CD4-positive, alpha-beta memory T cell (primary cell): ENCODE measurements around the gene ANKMY2. TPM values are rescaled to one million over a fixed set of nuclear protein-coding genes. Genes with fewer than 3 reads are reported as not detected.
A peak's percentile ranks its signal among the peaks of the same experiment; 100 is the strongest.

Source experiments
- CTCF ChIA-PET: fragments of 350-600 bp; sonication (Branson Sonifier 250); formaldehyde crosslinking; loops from one replicate; lab custom pipeline; 2021; ENCODE audit warnings: inconsistent platforms; ENCODE audit not compliant: partially characterized antibody; lab: Charles Lee
- POLR2A ChIA-PET: fragments of 350-600 bp; sonication (Branson Sonifier 250); formaldehyde crosslinking; loops from one replicate; lab custom pipeline; 2021; ENCODE audit not compliant: partially characterized antibody; lab: Charles Lee
- DNase-seq, 5 donors: peaks; one replicate each; pipeline versions ENCODE4 v3.0.0 to v3.0.0-alpha.2; 2020 to 2022; ENCODE audit warnings: mixed read lengths in 1 of 5
- H3K27ac ChIP-seq: one replicate; pipeline ENCODE4 v1.7.0; 2013; ENCODE audit warnings: low read depth, low read length
- H3K27me3 ChIP-seq: 2 replicates; pipeline ENCODE4 v1.7.0; 2013; ENCODE audit warnings: mild to moderate bottlenecking, low read length, moderate library complexity; ENCODE audit not compliant: insufficient read depth
- H3K36me3 ChIP-seq: 2 replicates; pipeline ENCODE4 v1.7.0; 2013; ENCODE audit warnings: mild to moderate bottlenecking, low read length, moderate library complexity; ENCODE audit not compliant: insufficient read depth
- H3K4me1 ChIP-seq: 2 replicates; pipeline ENCODE4 v1.7.0; 2013; ENCODE audit warnings: mild to moderate bottlenecking, low read length, moderate library complexity; ENCODE audit not compliant: insufficient read depth
- H3K4me3 ChIP-seq, 2 donors: one replicate each; pipeline ENCODE4 v1.7.0; 2013; ENCODE audit warnings: low read length in 2 of 2, mild to moderate bottlenecking in 1 of 2
- H3K9me3 ChIP-seq, 2 donors: one replicate each; pipeline ENCODE4 v1.7.0; 2013; ENCODE audit warnings: low read length in 2 of 2, control low read depth in 1 of 2; ENCODE audit not compliant: control insufficient read depth in 1 of 2
- H3K27ac Mint-ChIP-seq, 7 donors: one replicate each; pipeline ENCODE4 v1.8.0; 2020 to 2021; ENCODE audit warnings: mixed read lengths in 7 of 7, mild to moderate bottlenecking in 6 of 7, inconsistent platforms in 3 of 7, moderate library complexity in 3 of 7
- H3K27me3 Mint-ChIP-seq, 2 donors: one replicate each; pipeline ENCODE4 v1.8.0; 2020 to 2021; ENCODE audit warnings: mixed read lengths in 2 of 2
- H3K36me3 Mint-ChIP-seq, 2 donors: one replicate each; pipeline ENCODE4 v1.8.0; 2020 to 2021; ENCODE audit warnings: mixed read lengths in 2 of 2, inconsistent platforms in 1 of 2, mild to moderate bottlenecking in 1 of 2
- H3K4me1 Mint-ChIP-seq, 4 donors: one replicate each; pipeline ENCODE4 v1.8.0; 2020 to 2021; ENCODE audit warnings: mixed read lengths in 4 of 4, mild to moderate bottlenecking in 1 of 4
- H3K4me3 Mint-ChIP-seq, 8 donors: one replicate each; pipeline ENCODE4 v1.8.0; 2020 to 2021; ENCODE audit warnings: mixed read lengths in 8 of 8, mild to moderate bottlenecking in 7 of 8, moderate library complexity in 6 of 8, inconsistent platforms in 3 of 8
- H3K9me3 Mint-ChIP-seq, 8 donors: one replicate each; pipeline ENCODE4 v1.8.0; 2020 to 2021; ENCODE audit warnings: mixed read lengths in 8 of 8, mild to moderate bottlenecking in 5 of 8, inconsistent platforms in 3 of 8, moderate library complexity in 1 of 8
- intact Hi-C: fragments of 100-400 bp; cut with micrococcal nuclease; formaldehyde crosslinking; loops from one replicate; pipeline ENCODE4 v1.15.1; 2023
- polyA plus RNA-seq, 2 donors: library from polyadenylated mRNA; unstranded; fragments of 300-500 nt; fragmentation: Illumina TruSeq; gene quantifications; one replicate each; pipeline ENCODE4 v1.2.3, GENCODE V29; 2021
- total RNA-seq, 2 experiments: library from RNA; stranded (reverse); gene quantifications; one replicate each; pipeline ENCODE4 v1.2.3, GENCODE V29; 2021

ANKMY2 gene
- total and polyA plus RNA-seq, 4 experiments from 2014 or later: 13.6 to 21.4 (median 17.6) TPM

DNA sequence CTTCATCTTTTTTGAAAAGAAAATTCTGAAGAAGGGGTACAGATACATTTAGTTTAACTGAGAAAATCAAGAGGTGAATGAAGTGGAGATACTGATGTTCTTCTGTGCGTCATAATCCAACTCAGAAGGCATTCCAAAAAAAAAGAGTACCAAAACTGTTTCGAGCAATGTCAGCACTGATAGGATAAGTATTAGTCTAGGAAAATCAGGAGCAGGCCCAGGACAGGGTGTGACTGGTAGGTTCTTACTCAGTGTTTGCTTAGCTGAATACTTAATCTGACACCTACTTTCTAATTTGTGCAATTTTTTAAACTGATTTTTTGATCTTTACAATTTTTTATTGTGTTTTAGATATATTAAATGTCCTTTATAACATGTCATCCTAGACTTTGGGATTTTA lies 4.7 kb upstream of the ANKMY2 start:
- Histone ChIP-seq H3K4me1 (peaks cover 47% of the 10 kb centered on the region), H3K36me3 (no peaks in the 10 kb centered on the region), H3K27me3 (no peaks in the 10 kb centered on the region), H3K9me3 (no peaks in the 10 kb centered on the region), H3K27ac (no peak overlapping the region), H3K4me3 (no peak overlapping the region)
- H3K9me3 Mint-ChIP-seq: no peaks in the 10 kb centered on the region
- DNase-seq: no peak
- peaks cover 0 to 11% of the 10 kb centered on the region in 2 donors for H3K36me3 Mint-ChIP-seq
- H3K27ac Mint-ChIP-seq: peak overlapping the region in 1 of 7 donors; percentile 7
- no peaks in the 10 kb centered on the region for H3K27me3 Mint-ChIP-seq
- H3K4me3 Mint-ChIP-seq: peak overlapping the region in 1 of 8 donors; percentile 10
- peaks cover 41 to 66% (median 51%) of the 10 kb centered on the region in 4 donors for H3K4me1 Mint-ChIP-seq
- intact Hi-C loops: no loop called here
- ChIA-PET CTCF (no interaction called here), POLR2A (no interaction called here)

DNA sequence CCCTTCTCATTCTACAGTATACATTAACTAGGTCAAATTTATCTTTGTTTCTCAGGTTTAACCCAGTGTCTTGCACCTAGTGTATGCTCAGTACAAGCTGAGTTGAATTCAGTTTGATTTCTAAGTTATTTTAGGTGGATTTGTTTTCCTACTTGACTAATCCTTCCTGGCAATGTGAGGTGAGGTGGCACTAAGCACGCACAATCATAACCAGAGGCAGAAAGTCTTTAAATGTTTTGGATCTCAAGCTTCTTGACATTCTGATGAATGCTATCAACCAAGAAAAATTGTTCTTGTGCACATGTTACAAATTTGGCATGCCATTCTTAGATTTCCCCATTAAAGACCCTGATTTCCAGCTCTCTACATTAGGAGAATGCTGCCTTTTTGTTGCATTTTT lies 3.6 kb upstream of the ANKMY2 start:
- Histone ChIP-seq H3K4me1 (peaks cover 50% of the 10 kb centered on the region), H3K27ac (no peak overlapping the region), H3K9me3 (no peaks in the 10 kb centered on the region), H3K36me3 (no peaks in the 10 kb centered on the region), H3K27me3 (no peaks in the 10 kb centered on the region), H3K4me3 (no peak overlapping the region)
- ChIA-PET CTCF (no interaction called here), POLR2A (no interaction called here)
- no peaks in the 10 kb centered on the region for H3K27me3 Mint-ChIP-seq
- peak overlapping the region in 3 of 8 donors; percentile 21 to 61 (median 43) for H3K4me3 Mint-ChIP-seq
- DNase-seq: no peak
- intact Hi-C loops: loop anchor here (5.0 to 10.0 kb wide), 2 partner anchors 586 to 1293 kb away; partner anchors contain the start of gene SNX13
- H3K9me3 Mint-ChIP-seq: no peaks in the 10 kb centered on the region
- H3K27ac Mint-ChIP-seq: no peak overlapping the region
- peaks cover 44 to 74% (median 55%) of the 10 kb centered on the region in 4 donors for H3K4me1 Mint-ChIP-seq
- H3K36me3 Mint-ChIP-seq: peaks cover 0 to 17% of the 10 kb centered on the region in 2 donors

DNA sequence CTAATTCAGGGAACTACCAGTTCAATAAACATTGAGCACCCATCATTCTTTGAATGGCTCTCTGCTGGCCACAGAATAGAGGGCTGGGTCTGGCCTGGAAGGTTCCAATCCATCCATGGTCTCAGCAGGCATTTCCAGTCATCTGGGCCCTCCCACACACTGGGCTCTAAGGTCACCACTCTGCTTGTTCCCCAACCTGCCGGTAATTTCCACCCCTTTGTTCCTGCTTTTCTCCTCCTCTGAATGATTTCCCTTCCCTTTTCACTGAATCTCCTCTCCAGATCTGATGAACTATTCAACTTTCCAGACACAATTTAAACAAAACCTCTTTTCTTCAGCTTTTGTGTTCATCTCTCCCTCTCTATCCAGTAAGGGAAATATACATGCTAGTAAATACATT lies 3.0 kb upstream of the ANKMY2 start:
- intact Hi-C loops: loop anchor here (5.0 to 10.0 kb wide), 2 partner anchors 586 to 1294 kb away; partner anchors contain the start of gene SNX13
- no peak overlapping the region for H3K4me3 ChIP-seq
- no peaks in the 10 kb centered on the region for H3K9me3 ChIP-seq
- no peaks in the 10 kb centered on the region for H3K36me3 ChIP-seq
- H3K9me3 Mint-ChIP-seq: no peaks in the 10 kb centered on the region
- CTCF ChIA-PET: no interaction called here
- H3K4me1 ChIP-seq: peaks cover 56% of the 10 kb centered on the region
- no peaks in the 10 kb centered on the region for H3K27me3 Mint-ChIP-seq
- no peak overlapping the region for H3K27ac ChIP-seq
- DNase-seq: no peak
- POLR2A ChIA-PET: no interaction called here
- H3K4me3 Mint-ChIP-seq: peak overlapping the region in 5 of 8 donors; percentile 2 to 61 (median 39)
- H3K4me1 Mint-ChIP-seq: peaks cover 47 to 79% (median 61%) of the 10 kb centered on the region in 4 donors
- H3K36me3 Mint-ChIP-seq: peaks cover 0 to 19% of the 10 kb centered on the region in 2 donors
- no peaks in the 10 kb centered on the region for H3K27me3 ChIP-seq
- peak overlapping the region in 1 of 7 donors; percentile 5 for H3K27ac Mint-ChIP-seq

DNA sequence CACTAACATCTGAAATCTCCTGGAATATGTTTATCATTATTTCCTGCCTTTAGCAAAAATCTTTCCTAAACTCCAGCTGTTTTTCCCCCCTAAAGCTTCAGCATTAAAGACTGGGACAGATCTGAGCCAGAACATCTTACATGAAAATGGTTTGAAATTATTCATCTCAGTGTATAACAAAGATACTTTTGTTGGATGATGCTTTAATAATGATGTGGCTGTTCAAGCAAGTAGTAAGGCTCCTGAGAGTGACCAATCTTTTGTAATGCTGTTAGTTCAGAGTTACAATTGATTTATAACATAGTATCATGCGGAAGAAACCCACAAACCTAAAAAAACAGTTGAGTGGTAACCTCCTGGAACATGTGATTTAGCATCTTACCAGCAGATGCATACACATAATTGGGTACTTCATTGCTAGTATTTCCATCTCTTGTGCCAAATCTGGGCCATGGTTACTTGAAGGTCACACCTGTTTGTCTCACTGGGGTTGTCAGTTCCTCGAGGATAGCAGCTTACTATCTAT lies 1.9 kb upstream of the ANKMY2 start:
- Histone ChIP-seq H3K36me3 (no peaks in the 10 kb centered on the region), H3K4me1 (peaks cover 65% of the 10 kb centered on the region), H3K4me3 (peak overlapping the region in 1 of 2 donors; percentile 73), H3K9me3 (no peaks in the 10 kb centered on the region), H3K27ac (no peak overlapping the region), H3K27me3 (no peaks in the 10 kb centered on the region)
- intact Hi-C loops: loop anchor here (5.0 to 10.0 kb wide), 2 partner anchors 587 to 1295 kb away; partner anchors contain the start of gene SNX13
- Mint-ChIP-seq H3K27me3 (no peaks in the 10 kb centered on the region), H3K36me3 (peaks cover 0 to 19% of the 10 kb centered on the region in 2 donors), H3K9me3 (no peaks in the 10 kb centered on the region), H3K4me3 (peak overlapping the region; percentile 97 to 100 (median 100)), H3K4me1 (peaks cover 46 to 82% (median 62%) of the 10 kb centered on the region in 4 donors), H3K27ac (peak overlapping the region in 3 of 7 donors; percentile 9 to 94 (median 70))
- DNase-seq: no peak
- ChIA-PET CTCF (no interaction called here), POLR2A (interaction anchor here (0.9 kb wide), 2 partner anchors 227 to 658 kb away, joined by 3 read pairs; no protein-coding TSS in a partner anchor)

DNA sequence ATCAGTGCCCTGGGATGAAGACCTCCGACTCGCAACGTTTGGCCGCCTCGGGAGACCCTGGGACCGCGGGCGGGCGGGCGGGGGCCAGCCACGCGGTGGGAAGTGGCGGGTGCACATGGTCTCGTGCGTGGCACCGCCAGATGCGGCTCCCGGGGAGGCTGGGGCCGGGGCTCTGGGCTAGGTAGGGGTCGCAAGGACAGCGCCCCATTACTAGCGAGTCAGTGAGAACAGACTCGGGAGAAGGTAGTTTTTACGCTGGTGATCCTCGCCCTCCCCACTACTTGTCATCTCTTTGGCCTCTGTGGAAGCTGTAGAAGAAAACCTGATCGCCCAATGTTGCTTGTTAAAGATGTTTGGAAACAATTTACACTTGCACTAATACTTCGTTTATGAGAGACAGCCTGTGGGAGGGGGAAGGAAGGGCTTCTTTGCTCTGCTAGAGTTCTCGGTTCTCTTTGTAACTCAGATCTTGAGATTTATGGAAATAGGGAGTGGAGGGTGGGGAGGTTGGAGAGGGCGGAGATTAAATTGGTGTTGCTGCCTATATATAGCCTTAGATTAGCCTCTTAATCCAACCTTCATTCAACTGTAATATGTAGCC lies 1.0 kb upstream of the ANKMY2 start:
- Histone ChIP-seq H3K4me3 (peak overlapping the region; percentile 73 to 89), H3K36me3 (no peaks in the 10 kb centered on the region), H3K27ac (peak overlapping the region; percentile 74), H3K4me1 (peaks cover 56% of the 10 kb centered on the region), H3K27me3 (no peaks in the 10 kb centered on the region), H3K9me3 (no peaks in the 10 kb centered on the region)
- DNase-seq: peak in 2 of 5 donors; percentile 1 to 46
- Mint-ChIP-seq H3K4me3 (peak overlapping the region; percentile 97 to 100 (median 100)), H3K27ac (peak overlapping the region; percentile 83 to 99 (median 99)), H3K4me1 (peaks cover 44 to 74% (median 58%) of the 10 kb centered on the region in 4 donors), H3K27me3 (no peaks in the 10 kb centered on the region), H3K9me3 (no peaks in the 10 kb centered on the region), H3K36me3 (peaks cover 0 to 19% of the 10 kb centered on the region in 2 donors)
- intact Hi-C loops: loop anchor here (1.0 to 10.0 kb wide), 3 partner anchors 588 to 1296 kb away; partner anchors contain the start of genes AHR and SNX13
- ChIA-PET CTCF (no interaction called here), POLR2A (interaction anchor here (0.6 to 2.6 kb wide), 16 partner anchors 10 to 659 kb away, joined by 3 to 21 read pairs (median 4); partner anchors contain the start of genes AHR and CRPPA)

DNA sequence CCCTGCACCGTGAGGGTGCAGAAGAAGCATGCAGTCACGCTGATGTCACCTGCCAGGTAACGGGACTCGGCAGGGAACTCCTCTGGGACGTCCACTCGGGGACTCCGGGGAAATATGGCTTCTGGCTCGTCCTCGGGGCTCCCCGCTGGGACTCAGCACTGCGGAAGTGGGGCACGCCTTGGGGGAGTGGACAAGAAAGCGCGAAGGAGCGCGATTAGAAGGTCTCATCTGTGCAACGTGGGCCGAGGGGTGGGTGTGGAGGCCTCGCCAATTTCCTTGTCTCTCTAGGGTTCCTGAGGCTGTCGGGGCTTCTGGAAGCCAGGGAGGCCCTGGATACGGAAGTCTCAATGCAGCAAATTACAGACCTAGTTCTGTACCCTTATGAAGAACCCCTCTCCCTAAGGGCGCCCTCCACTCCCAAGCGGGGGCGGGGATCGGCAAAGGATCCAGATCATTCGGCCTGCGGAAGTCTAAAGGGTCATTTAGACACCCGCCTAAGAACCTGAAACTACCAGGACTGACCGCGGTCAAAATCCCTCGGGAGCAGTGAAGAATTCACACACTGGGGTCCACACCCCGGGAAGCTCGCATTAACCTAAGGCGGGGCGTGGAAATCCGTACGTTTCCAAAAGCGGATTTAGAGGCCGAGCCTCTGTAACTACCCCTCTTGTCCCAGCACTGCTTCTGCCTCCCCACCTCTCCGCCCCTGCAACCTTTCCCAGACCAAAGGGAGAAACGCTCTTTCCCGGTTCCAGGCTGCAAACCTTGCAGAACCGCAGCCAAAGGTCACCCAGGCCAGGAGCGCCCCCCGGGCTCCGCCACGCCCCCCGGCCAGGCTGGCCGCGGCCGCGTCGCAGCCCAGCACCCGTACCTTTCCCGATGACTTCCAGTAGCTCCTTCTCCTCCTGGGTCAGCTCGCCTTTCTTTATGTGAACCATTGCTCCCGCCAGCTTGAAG lies 640 bp downstream of the ANKMY2 start:
- Mint-ChIP-seq H3K36me3 (peaks cover 3 to 22% of the 10 kb centered on the region in 2 donors), H3K27ac (peak overlapping the region; percentile 94 to 99 (median 99)), H3K27me3 (no peaks in the 10 kb centered on the region), H3K9me3 (no peaks in the 10 kb centered on the region), H3K4me3 (peak overlapping the region; percentile 97 to 100 (median 100)), H3K4me1 (peaks cover 39 to 64% (median 49%) of the 10 kb centered on the region in 4 donors)
- peak overlapping the region; percentile 74 for H3K27ac ChIP-seq
- intact Hi-C loops: loop anchor here (1.0 to 10.0 kb wide), 3 partner anchors 225 to 1297 kb away; partner anchors contain the start of gene SNX13
- POLR2A ChIA-PET: interaction anchor here (0.7 to 2.6 kb wide), 13 partner anchors 8 to 655 kb away, joined by 3 to 21 read pairs (median 5); partner anchors contain the start of gene CRPPA
- DNase-seq: peak; percentile 49 to 78 (median 53)
- peak overlapping the region; percentile 89 to 96 for H3K4me3 ChIP-seq
- no peaks in the 10 kb centered on the region for H3K27me3 ChIP-seq
- H3K4me1 ChIP-seq: peaks cover 49% of the 10 kb centered on the region
- H3K36me3 ChIP-seq: no peaks in the 10 kb centered on the region
- no peaks in the 10 kb centered on the region for H3K9me3 ChIP-seq
- CTCF ChIA-PET: interaction anchor here (0.5 to 1.6 kb wide), 3 partner anchors 9 to 12 kb away, joined by 3 to 4 read pairs (median 3); no protein-coding TSS in a partner anchor
